Measurements from ENCODE around the gene EFCAB11.
"Not testable (repeated sequence)": the region's sequence is repeated elsewhere in the genome, so short reads cannot be mapped to it uniquely, and the experiment has no call there.

EFCAB11 gene

DNA sequence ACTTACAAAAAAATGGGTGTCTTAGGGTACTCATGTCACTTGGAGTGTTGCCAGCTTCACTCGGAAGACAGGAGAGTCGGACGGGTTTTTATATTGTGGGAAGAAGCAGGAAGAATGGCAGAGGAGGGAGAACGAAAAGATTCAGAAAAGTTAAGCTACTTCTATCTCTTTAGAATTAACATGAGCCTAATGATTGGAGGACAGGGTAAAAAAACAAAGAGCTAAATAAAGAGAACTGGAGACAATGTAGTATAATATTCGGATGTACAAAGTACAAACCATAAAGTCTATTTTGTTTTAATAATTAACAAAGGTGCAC is 43.9 kb downstream of the EFCAB11 start:
- DNase-seq = no peak

DNA sequence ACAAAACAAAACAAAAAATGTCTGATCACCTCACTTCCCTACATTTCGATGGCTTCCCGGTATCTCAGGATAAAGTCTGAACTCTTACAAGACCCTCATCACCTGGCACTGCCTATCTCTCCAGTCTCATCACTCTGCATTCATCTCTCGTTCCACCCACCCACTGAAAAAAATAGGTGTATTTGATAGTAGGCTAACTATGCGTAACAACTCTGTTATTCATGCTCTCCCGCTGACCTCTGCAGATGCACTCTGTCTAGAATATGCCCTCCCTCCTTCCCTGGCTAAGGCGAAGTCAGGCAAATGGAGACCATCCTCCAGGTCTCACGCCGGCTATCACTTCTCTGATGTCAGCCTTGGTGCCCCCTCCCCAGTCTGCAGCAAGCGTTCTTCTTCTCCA is 44.9 kb downstream of the EFCAB11 start:
- DNase-seq = no peak

GRCh38 chr14:89908712-89909450 is 45.6 kb downstream of the EFCAB11 start:
- DNase-seq = no peak

DNA sequence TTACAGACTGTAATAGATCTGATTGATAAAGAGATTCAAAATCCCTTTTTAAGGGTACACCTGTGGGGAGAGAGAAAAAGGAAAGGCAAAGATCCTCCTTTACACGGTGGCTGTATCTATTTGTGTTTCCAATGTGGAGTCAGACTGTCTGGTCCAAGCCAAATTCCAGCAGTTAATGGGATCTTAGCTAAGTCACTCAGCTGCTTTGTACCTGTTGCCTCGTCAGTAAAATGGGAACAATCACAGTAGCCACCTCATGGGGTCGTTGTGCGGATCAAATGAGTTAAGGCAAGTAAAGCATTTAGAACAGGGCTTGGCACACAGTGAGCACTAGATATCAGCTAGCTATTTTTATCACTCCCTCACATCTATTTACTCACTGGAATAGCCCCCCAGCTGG is 46.9 kb downstream of the EFCAB11 start:
- DNase-seq = no peak

DNA sequence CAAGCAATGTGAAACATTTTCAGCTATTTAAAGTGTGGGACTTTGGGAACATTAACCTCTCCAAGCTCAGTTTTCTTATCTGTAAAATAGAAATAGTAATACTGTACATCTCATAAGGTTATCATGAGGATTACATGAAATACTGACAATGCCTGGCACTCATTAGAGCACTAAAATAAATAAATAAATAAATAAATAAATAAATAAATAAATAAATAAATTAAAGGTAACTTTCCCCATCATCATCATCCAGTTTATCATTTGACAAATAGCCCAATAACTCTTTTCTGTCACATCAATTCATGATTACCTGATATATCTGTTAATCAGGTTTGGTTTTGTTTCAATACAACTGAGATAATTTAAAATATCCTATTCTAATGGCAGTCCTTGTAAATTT is 48.5 kb downstream of the EFCAB11 start:
- no peak for DNase-seq

- DNase-seq = no peak
These were observed 51.1 kb downstream of the EFCAB11 start for GRCh38 chr14:89903340-89903952.

DNA sequence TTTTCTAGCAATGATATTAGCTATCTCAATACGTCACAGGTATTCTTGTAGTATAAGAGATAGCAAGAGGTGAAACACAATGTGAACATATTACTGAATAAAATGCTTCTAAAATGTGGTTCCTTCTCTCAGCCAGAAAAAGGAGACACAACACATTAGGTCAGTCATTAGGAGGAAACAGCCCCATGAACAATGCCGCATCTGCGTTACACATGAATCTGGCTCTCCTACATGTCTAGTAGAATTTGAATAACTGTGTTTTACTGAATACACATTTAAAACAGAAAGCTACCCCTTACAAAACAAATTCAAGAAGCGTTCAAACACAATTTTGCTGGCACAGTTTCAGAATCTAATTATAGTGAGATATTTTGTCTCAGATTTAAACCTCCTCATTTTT is 51.6 kb downstream of the EFCAB11 start:
- no peak for DNase-seq

DNA sequence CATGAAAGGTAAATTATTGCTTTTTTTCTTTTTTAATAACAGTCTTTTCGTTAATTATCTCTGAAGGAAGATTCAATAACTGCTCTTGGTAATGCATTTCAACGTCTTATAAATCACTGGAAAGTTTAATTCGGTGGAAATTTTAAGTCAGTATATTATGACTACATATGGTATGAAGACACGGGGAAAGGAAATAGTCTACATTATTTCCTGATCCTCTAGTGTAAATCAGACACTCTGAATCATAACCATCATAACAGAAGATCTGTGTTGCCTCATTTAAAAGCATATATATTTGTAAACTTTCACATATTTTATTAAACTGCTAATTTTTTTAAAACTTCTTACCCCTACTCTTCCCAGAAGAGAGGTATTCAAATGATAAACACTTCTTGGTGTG is 53.7 kb downstream of the EFCAB11 start:
- no peak for DNase-seq

DNA sequence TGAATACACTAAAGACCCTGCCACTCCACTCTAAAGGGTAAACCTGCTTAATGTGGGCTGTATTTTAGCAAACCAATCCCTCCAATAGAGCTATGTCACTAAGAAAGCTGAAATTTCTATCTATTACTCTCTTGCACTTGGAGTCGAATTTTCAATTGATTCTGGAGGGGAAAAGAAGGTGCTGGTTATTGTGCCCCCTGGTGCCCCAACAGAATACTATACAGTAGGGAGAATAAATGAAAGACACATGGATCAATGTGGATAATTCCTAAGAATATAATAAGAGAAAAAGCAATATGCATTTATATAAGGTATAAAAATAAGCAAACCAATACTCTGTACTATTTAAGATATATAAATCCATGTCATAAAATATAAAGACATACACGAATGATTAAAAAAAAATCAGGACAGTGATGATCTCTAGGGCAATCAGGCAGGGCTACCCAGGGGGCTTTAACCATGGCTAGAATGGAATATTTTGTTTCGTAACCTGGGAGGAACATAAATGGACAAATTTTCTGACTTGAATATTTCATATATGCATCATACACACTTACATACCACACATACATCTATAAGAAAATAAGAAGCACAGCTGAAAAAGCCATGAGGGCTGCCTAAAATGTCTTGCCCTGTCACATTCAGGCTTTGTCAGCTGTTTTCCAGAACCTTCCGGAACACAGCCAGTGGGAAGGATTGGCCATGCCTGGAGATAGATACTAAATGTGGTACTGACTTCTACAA is 54.4 kb downstream of the EFCAB11 start:
- no peak for DNase-seq

DNA sequence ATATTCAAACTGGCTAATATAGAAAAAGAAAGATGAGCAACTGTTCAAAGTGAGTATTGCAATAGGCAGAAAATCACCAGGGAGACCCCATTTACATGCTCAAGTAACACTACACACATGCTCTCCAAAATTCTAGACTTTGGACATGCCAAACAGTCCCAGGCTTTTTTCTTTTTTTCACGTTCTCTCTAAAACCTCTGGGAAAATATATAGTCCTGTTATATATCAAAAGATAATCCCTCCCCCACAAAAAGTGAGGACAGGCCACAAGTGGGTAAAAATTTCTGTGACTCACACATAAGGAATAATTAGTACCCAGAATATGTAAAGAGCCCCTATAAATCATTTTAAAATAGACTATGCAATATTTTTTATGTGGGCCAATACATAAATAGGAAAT is 55.2 kb downstream of the EFCAB11 start:
- DNase-seq = no peak

DNA sequence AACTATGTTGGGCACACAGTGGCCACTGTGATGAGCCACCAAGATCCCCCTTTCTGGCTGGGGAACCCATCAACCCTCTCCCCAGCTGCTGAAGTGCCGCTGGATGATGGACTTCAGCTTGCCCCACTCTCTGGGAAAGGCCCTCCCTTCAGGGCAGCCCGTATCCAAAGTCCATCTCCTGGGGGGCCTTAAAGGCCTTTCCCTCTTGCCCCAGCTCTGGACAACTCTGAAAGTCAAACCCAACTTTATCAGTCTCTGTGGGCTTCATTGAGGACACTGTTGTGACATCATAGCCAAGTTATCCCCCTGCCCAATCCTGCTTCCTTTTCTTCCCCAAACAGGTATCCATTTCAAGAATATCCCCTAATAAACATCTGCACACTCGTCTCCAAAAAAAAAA is 61.1 kb downstream of the EFCAB11 start:
- DNase-seq = not testable (repeated sequence)

GRCh38 chr14:89892953-89893352 is 61.6 kb downstream of the EFCAB11 start:
- no peak for DNase-seq

GRCh38 chr14:89891721-89892120 is 62.8 kb downstream of the EFCAB11 start:
- DNase-seq = not testable (repeated sequence)

DNA sequence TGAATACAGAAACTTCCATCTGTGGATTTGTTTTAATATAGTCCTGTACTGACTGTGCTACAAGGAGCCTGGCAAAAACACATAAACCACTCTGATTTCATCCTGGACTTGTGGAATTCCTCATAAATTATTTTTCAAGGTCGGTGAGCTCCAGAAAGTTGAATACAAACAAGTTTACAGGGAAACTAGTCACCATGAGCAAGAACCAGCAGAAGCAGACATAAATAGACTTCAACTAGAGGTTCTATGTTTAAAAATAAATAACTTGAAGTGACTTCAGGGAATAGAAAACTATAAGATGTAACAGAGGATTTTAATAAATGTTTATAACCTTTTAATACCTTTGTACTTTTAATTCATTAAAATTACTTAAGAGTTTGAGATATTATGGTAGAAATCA is 63.5 kb downstream of the EFCAB11 start:
- DNase-seq = no peak

DNA sequence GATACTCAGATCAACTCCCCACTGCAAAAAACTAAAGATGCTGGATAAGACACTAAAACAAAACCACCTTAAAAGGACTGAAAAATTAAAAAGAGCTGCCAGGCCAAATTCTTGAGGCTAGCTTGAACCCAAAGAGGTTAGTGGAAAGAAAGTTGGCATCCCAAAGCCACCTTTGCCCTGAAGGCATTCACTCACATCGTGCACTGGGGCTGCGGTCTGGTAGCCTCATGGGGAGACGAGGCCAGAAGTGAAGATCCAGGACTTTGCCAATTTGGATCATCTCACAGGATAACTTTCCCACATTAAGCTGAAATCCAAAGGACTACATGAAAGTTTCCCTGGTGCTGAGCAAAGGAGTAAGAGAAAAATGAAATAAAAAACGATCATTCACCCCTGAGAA is 63.9 kb downstream of the EFCAB11 start:
- no peak for DNase-seq

DNA sequence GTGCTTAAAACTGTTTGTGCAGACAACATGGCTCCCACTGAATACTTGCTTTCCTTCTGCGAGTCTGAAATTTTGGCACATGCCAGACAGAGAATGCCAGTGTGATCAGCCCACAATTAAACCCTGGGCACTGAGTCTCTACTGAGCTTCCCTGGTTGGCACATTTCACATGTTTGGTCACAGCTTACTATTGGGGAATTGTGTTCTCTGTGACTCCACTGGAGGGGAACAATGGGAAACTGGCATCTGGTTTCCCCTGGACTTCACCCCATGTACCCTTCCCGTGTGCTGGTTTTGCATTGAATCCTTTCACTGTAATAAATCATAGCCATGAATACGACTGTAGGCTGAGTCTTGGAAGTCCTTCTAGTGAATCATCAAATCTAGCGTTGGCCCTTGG is 64.9 kb downstream of the EFCAB11 start:
- no peak for DNase-seq

DNA sequence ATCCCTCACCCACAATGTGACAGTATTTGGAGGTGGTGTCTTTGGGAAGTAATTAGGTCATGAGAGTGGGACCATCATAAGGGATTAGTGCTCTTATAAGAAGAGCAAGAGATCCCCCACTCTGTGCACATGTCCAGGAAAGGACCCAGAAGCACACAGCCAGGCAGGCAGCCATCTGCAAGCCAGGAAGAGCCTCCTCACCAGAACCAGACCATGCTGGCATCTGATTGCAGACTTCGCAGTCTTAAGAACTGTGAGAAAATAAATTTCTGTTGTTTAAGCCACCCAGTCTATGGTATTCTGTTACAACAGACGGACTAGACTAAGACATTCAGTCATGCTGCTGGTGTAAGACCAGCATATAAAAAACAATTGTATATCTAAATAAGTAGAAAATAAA is 69.8 kb downstream of the EFCAB11 start:
- DNase-seq = no peak

DNA sequence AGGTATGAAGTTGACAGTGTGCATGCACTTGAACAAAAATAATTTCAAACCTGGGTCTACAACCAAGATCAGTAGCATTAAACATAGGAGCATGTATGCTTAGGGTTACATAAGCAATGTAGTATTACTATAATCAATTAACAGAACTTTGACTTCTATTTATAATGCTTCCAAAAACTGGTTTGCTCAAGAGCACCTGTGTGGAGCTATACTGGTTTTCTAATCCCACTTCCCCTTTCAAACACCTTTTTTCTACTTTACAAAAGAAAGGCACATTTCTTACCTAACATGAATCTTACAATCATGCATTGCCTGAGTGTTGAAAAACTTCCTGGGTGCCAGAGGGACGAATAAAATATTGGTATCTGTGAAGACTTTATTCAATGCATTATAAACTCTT is 72.7 kb downstream of the EFCAB11 start:
- DNase-seq = no peak

DNA sequence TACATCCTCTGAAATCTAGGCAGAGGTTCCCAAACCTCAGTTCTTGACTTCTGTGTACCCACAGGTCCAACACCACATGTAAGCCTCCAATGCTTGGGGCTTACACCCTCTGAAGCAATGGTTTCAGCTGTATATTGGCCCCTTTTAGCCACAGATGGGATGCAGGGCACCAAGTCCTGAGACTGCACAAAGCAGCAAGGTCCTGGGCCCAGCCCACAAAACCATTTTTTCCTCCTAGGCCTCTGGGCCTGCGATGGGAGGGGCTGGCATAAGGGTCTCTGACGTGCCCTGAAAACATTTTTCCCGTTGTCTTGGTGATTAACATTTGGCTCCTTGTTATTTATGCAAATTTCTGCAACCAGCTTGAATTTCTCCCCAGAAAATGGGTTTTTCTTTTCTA is 80.4 kb downstream of the EFCAB11 start:
- not testable (repeated sequence) for DNase-seq

GRCh38 chr14:89870316-89870715 is 84.2 kb downstream of the EFCAB11 start:
- no peak for DNase-seq

- DNase-seq = no peak
These were observed 84.9 kb downstream of the EFCAB11 start for GRCh38 chr14:89869606-89870005.

GRCh38 chr14:89866458-89866857 is 88.1 kb downstream of the EFCAB11 start:
- DNase-seq = no peak

DNA sequence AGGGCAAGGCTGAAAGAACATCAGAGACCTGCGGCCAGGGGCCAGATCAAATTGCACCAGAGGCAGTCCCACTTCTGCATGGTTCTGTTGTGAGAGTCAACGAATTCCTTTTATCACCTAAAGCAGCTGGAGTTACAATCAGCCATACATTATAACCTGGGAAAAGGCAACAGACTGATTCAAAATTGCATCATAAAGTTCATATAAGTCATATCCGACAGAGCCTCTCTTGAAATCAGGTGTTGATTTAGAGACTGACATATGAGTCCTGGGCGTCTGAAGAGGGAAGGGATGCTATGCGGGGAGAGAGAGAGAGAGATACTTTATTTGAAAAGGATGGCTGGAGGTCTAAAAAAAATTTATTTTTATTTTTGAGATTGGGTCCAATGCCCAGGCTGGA is 89.4 kb downstream of the EFCAB11 start:
- DNase-seq = no peak

DNA sequence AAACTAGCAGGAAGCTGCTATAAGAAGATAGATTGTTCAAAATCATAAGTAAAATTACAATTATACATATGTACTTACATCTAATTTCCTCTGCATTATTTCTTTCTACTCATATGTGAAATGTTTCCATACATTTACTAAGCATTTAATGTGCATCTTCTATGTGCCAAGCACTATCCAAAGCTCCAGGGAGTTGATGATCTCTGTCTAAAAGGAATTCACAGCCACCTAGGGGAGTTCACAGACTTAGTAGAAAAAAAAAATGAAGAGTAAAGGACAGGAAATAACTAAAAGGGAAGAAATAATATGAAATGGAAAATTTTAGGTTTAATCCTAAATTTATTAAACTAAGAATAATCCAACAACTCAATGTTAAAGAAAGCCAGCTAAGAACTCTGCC is 91.7 kb downstream of the EFCAB11 start:
- no peak for DNase-seq

All from T1000 (cell line).